HL-60/S4 treated with retinoic acid at 250 ng/mL for 4 days and 3 days (cell line): ENCODE results near the gene IQGAP2.
"Not testable (repeated sequence)": the region's sequence is repeated elsewhere in the genome, so short reads cannot be mapped to it uniquely, and the experiment has no call there.

Experiments used
- in situ Hi-C: fragments of 300-500 bp; cut with MboI; formaldehyde crosslinking; loops from 2 replicates; pipeline ENCODE4 v1.7.0; 2022; ENCODE audit warnings: low sequenced_read_pairs

Gene IQGAP2, protein sequence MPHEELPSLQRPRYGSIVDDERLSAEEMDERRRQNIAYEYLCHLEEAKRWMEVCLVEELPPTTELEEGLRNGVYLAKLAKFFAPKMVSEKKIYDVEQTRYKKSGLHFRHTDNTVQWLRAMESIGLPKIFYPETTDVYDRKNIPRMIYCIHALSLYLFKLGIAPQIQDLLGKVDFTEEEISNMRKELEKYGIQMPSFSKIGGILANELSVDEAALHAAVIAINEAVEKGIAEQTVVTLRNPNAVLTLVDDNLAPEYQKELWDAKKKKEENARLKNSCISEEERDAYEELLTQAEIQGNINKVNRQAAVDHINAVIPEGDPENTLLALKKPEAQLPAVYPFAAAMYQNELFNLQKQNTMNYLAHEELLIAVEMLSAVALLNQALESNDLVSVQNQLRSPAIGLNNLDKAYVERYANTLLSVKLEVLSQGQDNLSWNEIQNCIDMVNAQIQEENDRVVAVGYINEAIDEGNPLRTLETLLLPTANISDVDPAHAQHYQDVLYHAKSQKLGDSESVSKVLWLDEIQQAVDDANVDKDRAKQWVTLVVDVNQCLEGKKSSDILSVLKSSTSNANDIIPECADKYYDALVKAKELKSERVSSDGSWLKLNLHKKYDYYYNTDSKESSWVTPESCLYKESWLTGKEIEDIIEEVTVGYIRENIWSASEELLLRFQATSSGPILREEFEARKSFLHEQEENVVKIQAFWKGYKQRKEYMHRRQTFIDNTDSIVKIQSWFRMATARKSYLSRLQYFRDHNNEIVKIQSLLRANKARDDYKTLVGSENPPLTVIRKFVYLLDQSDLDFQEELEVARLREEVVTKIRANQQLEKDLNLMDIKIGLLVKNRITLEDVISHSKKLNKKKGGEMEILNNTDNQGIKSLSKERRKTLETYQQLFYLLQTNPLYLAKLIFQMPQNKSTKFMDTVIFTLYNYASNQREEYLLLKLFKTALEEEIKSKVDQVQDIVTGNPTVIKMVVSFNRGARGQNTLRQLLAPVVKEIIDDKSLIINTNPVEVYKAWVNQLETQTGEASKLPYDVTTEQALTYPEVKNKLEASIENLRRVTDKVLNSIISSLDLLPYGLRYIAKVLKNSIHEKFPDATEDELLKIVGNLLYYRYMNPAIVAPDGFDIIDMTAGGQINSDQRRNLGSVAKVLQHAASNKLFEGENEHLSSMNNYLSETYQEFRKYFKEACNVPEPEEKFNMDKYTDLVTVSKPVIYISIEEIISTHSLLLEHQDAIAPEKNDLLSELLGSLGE (N-terminal part only)

DNA sequence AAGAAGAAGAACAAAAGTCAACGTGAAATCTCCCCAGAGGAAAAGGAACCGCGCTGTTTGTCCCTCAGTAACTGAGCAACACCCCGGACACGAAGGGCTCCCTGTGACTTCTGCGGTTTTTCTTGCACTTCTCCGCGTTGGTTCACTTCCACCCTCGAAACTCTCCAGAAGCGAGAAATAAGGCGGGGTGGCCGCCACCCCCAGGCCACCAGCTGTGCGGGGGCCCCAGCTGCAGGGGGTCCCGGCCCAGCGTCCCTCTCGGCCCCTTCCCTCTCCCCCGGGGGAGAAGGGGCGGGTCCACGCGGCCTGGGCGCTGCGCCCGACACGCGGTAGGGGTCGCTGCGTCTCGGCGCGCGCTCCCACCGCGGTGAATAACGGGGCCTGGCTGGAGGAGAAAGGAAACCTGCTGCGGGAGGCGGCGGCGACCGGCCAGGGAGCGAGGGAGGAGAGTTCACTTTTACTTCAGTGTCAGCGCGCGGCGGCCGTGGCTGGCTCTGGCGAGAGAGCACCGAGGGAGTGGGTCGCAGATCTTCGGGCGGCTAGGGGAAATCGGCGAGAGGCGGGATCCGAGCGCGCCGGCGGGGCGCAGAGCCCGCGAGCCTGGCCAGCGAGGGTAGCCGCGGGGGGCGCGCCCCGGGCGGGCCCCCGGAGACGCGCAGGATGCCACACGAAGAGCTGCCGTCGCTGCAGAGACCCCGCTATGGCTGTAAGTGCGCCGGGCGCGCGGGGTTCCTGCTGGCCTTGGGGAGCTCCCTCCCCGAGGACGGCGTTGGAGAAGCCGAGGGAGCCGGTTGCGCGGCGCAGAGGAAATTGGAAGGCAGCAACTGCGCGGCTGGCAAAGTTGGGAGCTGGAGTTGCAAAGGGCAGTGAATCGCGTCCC, at the start of gene IQGAP2:
Gene IQGAP2, plus strand, starts transcription at position 400 of the 880 bp plus-strand sequence. Its CDS starts 261 bp downstream, at position 661.
- in situ Hi-C loops = no loop called here

DNA sequence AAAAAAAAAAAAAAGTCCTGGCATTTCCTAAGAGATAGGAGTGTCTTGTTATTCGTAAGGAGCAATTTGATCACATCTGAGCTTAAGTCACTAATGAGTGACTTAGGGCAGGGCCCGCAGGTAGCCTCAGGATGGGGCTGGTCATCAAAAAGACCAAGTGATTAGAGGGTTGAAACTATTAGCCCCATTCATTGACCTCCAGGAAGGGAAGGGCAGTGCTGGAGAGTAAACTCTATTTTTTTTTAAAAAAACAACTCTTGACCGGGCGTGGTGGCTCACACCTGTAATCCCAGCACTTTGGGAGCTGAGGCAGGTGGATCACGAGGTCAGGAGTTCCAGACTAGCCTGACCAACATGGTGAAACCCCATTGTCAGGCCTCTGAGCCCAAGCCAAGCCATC, 46.2 kb upstream of the IQGAP2 start:
- in situ Hi-C loops = no loop called here

DNA sequence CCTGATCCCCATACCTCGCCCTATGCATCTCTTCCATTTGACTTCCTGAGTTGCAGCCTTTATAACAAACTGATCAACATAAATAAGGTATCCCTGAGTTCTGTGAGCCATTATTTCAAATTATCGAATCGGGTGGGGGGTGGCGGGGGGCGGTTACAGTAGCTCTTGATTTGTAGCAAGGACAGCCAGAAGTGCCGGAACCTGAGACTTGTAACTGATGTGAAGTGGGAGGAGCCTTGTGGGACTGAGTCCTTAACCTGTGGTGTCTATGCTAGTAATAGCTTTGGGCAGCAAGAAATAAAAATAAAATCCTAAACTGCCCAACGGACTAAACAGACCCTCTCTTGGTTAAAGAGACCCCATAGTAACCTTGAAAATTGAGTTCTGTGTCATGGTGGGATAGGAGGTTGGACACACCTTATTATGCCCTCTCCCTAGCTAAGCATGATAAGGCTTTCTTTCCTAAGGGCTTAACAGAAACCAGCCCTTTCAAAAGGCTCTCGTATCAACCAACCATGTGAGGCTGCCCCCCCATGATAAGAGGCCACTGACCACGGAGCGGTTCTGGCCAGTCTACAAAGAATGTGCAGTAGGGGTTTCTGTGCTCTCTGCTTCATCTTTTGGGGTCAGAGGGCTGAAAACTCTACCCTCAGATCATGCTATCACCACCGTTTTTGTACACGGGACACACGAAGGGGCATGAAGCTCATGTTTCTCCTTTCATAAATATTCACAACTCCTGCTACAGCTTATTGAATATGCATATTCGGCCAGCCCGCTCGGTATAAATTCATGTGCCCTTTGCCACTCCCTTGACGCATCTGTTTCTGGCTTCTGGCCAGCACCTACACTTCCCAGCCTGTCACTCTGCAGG, 39.5 kb upstream of the IQGAP2 start:
- in situ Hi-C loops = no loop called here

DNA sequence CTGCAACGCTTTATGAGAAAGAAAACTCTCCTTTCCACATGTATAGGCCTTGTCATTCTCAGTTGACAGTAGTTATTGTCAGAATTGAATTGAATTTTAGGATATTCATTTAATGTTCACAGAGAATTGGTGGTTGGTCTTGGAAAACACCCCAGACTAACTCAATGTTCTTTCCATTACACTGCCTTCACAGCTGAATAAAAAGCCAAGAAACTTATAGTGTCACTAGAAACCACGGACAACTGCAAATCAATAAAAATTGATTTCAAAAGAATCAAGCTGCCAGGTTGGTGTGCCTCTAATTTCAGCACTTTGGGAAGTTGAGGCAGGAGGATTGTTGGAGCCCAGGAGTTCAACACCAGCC, 38.9 kb upstream of the IQGAP2 start:
- in situ Hi-C loops = no loop called here

DNA sequence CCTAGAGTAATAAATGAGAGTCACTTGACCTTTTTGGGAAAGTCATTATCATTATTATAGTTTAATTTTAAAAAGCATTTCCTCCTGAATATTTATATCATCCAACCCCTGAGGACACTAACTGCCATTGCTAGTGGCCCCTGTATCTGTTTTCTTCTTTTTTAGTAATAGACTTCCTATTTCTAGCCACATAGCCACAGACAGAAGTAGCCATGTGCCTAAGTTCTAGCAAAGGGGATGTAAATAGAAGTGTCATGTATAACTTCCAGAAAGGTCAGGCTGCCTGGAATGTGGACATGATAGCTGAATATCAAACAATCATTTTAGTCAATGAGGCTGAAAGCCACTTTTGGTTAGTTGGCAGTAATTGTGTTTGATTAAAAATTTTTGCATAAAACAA, 37.5 kb upstream of the IQGAP2 start:
- in situ Hi-C loops = no loop called here

DNA sequence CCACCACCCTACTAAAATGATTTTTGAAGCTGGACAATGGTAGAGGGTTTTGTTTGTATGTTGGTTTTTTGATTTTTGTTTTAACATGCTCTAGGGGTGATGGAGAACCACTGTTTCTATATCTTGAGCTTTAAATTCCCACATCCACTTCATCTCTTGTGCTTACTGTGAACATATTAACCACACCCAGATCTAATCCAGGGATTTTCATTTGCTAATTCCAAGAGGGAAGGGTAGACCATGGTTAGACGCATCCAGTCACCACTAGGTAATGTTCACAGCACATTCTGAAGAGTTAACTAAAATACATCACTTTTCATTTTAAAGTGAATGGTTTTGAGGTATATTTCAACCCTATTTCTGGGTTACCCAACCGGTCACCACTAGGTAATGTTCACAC, 36.5 kb upstream of the IQGAP2 start:
- in situ Hi-C loops = no loop called here

DNA sequence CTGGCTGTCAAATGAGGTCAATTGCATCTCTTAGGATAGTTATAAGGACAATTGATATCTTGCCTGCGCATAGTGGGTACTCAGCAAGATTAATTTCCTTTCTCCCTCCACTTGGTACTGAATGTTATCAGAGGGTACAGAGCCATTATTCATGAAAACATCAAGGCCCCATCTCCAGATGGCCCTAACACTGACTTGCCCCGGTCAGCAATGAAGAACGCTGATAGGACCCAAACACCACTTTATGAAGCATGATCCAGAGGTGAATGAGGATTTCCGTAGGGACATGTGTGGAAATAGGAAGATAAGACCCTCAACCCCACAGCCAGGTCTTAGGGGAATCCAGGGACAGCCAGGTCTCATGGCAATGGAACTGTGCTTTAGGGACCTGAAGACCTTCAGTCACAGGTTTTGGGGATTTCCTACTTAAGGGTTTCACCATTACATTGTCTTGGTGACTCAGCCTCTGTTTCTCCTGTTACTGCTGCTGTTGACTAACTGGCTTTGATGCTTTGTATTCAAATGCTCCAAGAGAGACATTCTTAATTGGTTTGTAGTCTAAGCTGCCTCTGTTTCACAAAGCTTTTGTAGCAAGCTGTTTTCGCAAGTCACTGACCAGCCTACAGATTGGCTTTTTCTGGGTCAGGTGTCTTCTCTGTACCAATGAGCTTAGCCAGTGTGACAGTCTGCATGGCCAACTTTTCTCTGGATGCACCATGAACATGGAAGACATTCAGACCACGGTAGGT, 35.3 kb upstream of the IQGAP2 start:
- in situ Hi-C loops = no loop called here

DNA sequence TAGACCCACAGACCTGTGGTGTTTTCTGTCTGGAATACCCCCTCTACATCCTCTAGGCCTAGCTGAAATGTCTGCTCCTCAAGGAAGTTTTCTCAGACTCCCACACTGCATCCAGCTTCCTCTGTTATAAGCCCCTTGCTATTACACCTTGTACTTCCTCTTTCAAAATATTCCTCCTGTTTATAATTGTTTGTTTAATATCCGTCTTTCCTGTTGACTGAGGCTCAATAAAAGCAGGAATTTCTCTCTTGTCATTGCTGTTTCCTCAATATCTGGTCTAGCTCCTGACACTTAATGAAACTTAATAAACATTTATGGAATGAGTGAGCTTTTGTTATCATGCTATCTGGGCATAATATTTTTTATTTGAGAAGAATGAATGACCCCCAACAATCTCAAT, 34.1 kb upstream of the IQGAP2 start:
- in situ Hi-C loops = no loop called here

DNA sequence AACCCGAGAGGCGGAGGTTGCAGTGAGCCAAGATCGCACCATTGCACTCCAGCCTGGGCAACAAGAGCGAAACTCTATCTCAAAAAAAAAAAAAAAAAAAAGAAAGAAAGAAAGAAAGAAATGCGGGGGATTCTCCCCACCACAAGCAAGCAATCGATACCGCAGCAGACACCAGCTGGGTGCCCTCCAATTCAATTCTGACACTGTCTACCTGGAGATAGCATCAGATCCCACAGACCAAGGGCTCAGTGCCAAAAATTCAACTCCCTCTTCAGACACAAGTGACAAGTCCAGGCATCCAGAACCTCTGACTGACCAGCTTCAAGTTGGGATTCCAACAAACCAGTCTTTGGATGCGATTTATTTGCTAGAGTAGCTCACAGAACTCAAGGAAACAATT, 33.4 kb upstream of the IQGAP2 start:
- in situ Hi-C loops = not testable (repeated sequence)

DNA sequence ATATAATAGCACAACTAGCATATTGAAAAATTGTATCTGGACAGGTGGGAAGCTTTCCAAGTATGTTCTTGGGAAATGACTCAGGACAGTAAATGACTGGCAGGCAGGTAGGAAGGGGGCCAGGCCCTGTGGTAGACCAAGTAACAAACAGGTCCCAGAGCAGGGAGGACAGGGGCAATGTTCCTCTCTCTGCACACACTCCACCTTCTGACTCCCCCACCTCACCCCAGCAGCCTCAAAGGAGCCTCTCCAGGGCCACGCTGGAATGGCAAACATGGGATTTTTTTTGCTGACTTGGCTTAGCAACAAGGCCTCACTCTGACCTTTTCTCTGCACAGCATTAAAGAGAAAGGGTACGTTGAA, 31.1 kb upstream of the IQGAP2 start:
- in situ Hi-C loops = no loop called here

DNA sequence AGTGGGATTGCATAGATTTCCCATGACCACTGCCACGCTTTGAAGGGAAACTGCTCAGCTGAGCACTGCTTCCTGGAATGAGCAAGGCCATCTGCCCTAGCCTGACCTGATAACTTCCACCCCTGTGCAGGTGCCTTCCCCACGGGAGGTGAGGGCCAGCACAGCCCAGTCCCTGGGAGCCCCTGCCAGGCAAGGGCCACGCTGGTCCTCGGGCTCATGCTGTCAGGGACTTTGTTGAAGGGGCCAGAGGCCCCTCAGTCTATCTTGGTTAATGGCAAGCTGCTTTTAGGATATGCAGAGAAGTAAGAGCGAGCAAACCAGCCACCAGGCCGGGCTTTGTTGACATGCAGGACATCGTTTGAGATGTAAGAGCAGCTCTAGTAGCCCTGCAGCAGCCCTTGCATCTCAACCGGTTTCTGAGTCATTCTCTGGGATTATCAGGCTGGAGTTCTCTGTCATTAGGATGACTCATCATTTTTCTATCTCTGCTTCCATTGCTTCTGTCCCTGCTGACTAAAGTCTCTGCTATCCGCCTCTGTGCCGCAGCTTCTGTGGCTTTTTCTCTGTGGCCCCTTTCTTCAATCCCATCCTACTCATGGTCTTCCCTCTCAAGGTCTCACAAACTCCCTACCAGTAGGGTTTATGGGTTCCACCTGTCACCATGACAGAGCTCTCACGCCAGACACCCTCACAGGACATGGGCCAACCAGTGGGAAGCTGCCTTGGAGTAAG, 30.6 kb upstream of the IQGAP2 start:
- in situ Hi-C loops = no loop called here

DNA sequence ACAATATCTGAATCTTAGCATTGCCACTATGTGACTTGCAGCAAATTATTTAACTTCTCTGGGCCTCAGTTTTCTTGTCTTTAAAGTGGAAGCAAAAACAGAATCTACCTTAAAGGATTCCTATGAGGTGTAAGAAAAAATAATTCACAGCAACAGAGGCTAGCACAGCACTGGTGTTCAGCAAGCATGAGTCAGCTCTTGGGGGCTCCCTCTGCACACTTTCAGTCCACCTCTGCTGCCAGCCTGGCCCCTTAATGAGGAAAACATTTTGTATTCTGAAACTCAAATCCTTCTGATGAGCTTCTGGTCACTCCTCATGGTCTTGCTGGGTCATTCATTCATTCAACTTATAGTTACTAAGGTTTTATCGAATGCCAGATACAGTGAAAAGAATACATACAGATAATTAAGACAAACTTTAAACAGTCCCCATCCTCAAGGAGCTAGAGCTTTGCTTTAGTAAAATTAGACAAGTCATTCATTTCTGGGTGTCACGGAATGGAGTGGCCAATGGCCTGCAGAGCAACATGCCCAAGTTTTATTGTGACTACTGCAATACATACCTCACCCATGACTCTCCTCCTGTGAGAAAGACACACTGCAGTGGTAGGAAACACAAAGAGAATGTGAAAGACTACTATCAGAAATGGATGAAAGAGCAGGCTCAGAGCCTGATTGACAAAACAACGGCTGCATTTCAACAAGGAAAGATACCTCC, 26.8 kb upstream of the IQGAP2 start:
- in situ Hi-C loops = no loop called here

DNA sequence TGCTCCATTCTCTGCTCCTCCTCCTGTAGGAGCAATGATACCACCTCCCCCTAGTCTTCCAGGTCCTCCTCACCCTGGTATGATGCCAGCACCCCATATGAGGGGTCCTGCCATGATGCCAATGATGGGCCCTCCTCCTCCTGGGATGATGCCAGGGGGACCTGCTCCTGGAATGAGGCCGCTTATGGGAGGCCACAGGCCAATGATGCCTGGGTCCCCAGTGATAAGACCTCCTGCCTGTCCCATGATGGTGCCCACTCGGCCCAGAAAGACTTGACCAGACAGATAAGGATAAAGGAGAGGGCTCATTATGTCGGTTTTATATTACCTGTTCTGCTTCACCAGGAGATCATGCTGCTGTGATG, 26.2 kb upstream of the IQGAP2 start:
- in situ Hi-C loops = no loop called here

DNA sequence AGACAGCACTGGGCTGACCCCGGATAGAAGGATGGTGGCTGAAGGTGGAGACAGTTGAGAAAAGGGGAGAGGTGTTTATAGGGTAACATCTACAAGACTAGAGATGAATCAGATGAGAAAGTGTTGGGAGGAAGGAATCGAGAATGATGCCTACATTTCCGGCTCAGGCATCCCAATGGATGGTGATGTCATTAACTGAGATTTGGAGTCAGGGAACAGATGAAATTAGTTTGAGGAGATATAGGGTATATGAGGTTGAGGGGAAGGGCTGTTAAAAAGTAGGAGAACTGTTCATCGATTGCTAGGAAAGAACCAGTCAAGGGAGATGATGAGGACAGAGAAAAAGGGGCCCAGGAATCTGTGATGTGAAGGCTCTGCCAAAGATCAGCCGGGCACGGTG, 24.7 kb upstream of the IQGAP2 start:
- in situ Hi-C loops = no loop called here

DNA sequence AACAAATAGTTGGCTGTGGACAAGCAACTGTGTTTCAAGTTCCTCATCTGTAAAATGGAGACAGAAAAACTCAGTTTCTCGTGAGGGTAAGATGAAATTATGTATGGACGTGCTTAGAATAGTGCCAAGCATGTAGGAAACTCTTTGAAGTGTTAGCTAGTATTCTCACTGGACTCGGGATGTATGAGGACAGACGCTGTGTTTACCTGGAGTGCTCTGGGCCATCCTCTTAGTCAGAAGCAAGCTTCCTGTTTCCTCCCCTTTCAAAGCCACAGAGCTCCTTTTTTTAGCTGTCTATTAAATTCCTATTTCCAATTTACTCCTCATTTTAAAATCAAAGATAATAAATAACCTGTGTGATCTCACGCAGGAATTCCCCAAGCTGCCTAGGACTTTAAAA, 23.8 kb upstream of the IQGAP2 start:
- in situ Hi-C loops = no loop called here

DNA sequence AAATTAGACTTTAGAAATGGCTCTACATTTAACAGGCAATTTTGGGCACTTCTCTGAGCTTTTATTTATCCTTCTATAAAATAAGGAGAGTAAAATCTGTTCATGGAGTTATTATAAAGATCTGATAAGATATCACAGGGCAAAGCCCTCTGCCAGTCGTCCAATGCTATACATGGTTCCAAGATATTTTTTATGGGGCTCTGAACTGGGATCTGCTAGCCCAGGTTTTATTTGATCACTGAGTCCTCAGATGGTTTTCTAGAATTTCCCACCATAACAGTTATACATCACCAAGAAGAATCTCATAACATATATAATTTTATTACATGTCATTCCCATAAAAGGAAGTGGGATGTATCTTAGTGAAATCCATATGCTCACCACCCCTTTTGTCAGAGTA, 23.2 kb upstream of the IQGAP2 start:
- in situ Hi-C loops = no loop called here

DNA sequence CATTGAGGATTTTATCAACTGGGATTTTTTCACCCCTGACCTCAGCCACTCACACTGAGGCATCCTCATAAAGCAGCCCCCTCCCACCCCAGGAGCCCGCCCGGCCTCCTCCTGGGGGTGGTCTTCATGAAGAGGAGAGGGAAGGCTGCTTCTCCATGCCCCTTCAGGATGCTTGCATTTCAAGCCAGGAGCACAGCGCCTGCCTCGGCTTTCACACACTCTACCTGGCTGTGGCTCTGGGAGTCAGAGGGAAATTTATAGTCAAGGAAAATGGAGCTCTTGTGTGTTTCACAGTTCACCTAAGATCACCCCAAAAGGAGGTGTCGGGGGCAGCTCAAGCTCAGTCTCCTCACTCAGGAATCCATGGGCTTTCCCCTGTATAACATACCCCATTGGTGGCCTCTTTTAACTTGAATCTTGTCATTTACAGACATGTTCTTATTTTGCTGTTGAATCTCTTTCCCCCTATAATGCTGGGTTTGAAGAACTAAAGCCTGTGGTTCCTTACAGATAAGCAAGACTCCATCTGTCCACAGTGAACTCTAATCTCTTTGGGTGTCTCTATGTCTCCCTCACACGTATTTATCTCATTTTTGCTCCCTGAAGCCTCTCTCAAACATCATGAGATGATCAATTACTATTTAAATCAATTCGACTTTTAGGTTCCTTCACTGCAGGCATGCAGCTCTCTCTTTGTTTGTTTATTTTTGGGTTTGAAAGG, 22.6 kb upstream of the IQGAP2 start:
- in situ Hi-C loops = no loop called here
